Tongue (tissue), 2 donors: ENCODE measurements around the gene CD320. TPM values are rescaled to one million over a fixed set of nuclear protein-coding genes. Genes with fewer than 3 reads are reported as not detected.
"Not testable (repeated sequence)": the region's sequence is repeated elsewhere in the genome, so short reads cannot be mapped to it uniquely, and the experiment has no call there.

Experiments
- DNase-seq: peaks from one replicate; pipeline ENCODE4 v3.0.0-alpha.2; 2015
- total RNA-seq: library from RNA; depleted of rRNA; stranded (reverse); fragments of >200 nt; gene quantifications from one replicate; pipeline ENCODE4 v1.2.3, GENCODE V29; 2014

The CD320 gene
- total RNA-seq, 1 donor from 2014 or later: 16.4 TPM

DNA sequence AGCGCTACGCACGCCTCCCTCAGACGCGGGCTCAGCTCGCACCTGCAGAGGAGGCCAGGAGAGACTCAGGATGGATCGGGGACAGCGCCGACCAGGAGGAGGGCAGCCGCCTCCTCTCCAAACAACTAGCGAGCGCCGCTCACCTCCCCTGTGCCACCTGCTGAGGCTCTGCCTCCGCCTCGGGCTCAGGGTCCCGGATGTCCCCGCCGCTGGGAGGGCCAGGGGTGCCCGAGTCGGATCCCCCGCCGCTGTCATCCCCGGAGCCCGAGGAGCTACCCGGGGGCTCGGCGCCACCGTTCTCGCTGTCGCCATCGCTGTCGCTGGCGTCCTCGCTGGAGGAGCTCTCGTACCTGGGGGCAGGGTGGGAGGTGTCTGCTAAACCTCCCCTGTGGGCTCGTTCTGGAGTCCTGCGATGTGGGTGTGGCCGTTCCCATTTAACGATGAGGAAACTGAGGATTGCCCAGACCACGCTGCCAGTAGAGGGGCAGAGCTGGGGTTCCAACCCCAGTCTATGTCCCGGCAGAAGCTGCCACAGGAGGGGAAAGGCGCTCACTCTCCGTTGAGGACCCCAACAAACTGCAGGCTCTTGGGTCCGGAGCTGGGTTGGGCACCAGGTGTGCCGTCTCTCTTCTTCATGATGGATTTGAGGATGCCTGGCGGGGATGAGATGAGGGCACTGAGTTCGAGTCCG lies 25.8 kb upstream of the CD320 start:
- DNase-seq: no peak

DNA sequence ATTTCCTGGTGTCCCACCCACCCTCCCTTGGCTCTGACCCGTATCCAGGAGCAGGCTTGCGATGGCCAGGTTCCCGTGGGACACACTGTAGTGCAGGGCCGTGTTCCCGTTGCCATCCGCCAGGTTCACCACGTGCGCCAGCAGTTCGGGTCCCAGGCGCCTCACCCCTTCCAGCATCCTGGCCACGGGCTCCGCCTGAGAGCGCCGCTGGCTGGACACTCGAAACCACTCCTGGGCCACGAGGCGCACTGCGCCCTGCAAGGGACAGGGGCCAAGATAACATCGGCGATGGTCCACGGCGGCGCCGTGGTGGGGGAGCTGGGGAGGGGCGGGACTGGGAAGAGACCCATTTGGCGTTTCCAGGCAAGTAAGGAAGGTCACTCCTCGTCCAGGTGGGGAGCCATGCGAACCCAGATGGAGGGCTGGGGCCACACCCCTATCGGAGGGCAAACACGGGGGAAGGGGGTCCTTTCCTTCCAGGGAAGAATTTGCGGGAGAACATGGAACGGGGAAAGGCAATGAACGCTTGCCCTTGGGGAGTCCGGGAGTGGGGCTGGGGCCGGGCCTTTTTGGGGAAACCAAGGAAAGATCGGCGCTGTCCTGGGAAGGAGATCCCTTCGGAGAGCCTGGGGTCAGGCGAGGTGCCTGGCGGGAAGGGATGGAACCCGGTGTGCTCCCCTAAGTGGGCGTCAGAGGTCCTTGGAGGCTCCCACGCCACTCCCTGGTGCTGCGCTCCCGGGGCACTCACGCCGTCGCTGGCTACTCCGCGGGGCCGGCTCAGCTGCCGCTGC lies 25.0 kb upstream of the CD320 start:
- DNase-seq: no peak

DNA sequence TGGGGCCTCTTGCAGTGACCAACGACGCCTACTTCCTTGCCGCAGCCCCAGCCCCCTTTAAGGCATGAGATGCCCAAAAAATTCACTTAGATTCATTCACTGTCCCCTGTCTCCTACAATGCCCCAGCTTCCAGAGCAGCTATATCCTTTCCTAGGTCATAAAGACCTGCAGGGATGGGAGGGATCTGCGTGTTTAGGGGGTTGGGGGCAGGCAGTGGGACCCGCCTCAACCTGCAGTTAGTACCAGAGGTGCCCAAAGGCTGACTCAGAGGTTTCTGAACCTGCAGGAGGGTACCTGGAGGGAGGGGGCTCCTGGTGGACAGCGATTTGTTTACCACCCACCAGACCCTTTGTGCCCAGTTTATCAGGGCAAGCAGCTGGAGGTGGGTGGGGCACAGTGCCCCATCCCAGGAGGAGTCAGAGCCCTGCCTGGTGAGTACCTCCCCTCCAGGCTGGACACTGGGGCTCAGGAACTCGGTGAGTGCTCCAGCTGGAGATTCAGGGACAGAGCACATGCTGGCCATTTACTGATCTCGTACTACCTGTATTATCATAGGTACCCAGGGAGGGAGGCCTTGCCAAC lies 23.2 kb upstream of the CD320 start:
- DNase-seq: no peak

DNA sequence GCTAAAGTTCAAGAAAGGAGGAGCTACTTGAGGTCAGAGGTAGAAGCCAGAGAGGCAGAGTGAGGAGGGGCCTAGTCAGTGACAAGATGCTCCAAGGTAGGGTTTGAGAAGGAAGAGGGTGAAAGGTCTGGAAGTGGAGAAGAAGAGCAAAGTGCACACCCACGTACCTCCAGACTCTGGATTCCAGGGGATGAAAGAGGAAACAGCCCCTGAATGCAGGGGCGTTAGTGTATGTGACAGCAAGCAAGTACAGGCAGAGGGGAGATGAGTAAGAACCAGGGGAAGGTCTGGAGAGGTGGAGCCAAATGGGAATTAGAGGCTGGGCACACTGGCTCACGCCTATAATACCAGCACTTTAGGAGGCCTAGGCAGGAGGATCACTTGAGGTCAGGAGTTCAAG lies 21.8 kb upstream of the CD320 start:
- no peak for DNase-seq

DNA sequence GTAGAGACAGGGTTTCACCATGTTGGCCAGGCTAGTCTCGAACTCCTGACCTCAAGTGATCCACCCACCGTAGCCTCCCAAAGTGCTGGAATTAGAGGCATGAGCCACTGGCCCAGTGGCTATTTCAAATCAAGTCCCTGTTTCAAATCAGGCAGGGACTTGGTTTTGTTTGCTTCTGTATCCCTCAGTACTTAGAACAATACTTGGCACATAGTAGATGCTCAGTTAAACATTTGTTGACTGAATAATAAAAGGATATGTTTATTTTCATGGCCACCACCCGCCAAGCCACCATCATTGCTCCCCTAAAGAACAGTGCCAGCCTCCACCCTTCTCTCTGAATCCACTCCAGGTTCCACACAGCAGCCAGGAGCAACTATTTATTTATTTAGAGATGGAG lies 17.3 kb upstream of the CD320 start:
- no peak for DNase-seq

DNA sequence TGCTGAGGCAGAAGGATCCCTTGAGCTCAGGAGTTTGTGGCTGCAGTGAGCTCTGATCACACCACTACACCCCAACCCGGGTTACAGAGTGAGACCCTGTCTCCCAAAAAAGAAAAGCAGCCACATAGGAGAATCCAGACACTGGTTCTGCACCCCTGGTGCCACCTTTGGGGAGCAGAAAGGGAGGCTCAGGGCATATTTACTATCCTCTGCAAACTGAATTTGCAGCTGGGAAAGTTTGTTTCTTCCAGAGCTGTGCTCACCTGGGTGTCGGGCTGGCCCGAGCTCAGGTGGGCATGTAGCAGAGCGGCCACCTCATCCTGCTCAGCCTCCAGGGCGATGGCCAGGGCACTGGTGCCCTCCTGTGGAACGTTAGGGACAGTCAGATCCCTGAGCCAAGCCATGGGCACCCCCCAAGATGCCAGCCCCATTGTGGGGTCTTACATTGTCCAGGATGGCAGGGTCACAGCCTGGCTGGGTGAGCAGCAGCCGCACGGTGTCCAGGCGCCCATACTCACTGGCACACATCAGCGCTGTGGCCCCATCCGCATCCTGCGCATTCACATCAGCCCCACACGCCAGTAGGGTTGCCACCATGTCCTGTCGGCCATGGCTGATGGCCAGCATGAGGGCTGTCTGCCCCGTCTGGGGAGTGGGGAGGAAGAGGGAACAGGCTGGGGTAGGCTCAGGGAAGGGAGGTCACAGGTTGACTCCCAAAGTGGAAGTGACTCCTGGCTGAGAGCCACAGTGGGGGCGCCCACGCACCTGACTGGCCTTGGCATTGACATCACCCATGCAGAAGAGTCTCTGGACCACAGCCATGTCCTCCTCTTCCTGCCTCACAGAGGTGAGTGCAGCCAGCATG lies 16.3 kb upstream of the CD320 start:
- DNase-seq: no peak

DNA sequence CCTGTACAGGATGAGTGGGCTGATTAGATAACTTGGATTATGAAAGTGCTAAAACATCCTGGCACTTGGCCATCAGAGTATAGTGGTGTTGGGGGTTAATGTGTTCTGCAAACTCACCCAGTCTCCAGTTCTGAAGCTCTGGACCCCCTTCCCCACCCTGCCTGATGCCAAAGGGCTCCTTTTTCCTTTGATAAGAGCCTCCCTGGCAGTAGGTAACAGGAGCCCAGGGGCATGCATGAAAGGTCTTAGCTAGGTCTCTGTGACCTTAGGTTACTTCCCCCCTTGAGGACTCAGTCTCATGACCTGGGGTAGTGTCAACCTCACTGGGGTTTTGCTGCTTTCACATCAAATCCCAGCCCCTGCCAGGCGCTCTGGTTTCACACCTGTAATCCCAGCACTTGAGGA lies 15.6 kb upstream of the CD320 start:
- DNase-seq: no peak

DNA sequence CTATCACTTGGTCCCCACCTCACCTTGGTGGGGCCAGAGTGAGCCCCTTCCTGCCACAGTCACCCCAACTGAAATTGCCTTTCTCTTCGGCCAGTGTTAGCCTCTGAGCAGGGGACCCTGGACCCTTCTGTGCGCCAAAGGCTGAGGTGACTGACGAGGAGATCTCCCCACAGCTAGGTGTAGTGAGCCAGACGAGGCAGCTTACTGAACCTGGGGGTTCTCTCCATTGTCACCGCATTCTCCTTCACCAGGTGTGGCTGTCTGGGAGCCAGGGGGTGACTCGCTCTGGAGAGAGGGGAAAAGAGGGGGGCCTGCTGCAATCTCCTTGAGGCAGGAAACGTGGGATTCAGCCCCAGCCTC lies 14.5 kb upstream of the CD320 start:
- no peak for DNase-seq

DNA sequence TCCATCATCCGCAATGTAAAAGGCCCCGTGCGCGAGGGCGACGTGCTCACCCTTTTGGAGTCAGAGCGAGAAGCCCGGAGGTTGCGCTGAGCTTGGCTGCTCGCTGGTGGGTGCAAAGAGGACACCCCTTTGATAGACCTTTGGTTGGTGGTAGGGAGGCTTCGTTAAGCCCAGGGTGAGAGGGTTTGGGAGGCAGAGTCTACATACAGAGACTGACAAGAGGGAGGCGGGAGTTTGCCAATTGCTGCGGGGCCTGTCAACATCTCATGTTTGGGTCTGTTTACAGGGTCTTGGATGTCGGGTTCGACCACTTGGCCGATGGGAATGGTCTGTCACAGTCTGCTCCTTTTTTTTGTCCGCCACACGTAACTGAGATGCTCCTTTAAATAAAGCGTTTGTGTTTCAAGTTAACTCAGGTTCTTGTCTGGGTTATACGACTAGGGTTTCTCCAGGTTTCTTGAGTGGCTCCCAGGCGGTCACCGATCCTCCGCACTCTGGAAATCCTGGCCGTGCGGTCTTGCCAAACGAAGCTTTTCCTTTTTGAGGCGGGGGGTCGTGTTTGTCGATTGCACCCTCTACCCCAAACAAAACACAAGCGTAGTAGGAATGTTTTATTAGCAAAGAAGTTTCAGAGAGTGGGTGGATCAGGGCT lies 14.0 kb upstream of the CD320 start:
- no peak for DNase-seq

DNA sequence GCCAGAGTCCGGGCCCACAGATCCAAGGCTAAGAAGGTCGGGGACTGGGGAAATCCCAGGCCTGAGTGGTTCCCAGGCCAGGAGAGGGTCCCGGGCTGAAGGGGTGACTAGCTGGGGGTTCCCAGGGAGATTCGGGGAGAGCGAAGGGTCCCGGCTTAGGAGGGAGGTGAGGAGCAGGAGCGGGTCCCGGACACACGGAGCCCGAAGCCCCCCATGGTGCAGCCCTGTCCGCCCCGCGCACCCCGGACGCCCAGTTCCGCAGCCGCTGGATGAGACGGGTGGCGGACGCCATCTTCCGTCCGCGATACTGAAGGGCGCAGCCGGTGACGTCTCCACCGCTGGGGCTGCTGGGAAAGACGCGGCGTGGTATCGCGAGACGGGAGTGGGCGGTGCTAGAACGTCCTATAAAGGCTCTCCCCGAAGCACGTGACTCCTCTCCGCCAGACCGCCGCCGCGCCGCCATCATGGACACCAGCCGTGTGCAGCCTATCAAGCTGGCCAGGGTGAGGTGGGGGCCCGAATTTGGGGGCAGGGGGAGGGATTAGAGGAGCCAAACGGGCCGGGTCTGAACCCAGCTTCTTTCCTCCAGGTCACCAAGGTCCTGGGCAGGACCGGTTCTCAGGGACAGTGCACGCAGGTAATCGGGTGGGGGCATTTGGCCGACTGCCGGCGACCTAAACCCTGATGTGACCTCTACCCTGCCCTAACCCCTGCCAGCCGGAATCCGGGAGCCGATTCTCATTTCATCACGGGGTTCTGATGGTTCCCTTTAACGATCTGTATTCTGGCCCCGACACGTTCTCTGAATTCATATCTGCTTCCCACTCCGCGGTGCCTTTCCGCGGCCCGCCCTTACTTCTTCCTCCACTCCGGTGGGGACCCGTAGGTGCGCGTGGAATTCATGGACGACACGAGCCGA lies 13.2 kb upstream of the CD320 start, which contains the start of the genes NDUFA7 and RPS28:
Gene NDUFA7 (minus strand): TSS at position 309 of the 919 bp plus-strand sequence. CDS start 17 bp downstream, at position 292.
Gene RPS28 (plus strand): TSS at position 430 of the 919 bp plus-strand sequence. CDS start 35 bp downstream, at position 465.
- DNase-seq: peak; percentile 99

DNA sequence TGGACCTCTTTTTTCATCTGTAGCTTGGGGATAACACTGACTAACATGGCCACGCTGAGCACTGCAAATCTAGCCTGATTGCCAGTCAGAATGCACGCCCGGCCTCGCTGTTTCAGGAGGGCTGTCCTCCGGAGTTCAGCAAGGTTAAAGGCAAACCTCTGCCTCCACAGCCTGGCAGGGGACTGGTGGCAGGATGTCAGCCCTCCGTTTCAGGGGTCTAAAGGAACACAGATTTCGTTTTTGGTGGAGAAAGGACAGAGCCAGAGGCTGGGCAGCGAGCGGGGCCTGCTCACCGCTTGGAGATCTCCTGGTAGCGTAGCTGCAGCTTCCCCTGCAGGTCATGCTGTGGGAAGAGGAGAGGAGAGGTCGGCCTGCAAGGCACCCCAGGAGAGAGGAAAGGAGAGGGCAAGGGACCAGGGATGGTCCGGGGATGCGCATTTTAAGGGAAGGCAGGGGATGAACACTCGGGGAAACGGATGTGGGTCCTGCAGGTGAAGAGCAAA lies 12.5 kb upstream of the CD320 start:
- DNase-seq: no peak

DNA sequence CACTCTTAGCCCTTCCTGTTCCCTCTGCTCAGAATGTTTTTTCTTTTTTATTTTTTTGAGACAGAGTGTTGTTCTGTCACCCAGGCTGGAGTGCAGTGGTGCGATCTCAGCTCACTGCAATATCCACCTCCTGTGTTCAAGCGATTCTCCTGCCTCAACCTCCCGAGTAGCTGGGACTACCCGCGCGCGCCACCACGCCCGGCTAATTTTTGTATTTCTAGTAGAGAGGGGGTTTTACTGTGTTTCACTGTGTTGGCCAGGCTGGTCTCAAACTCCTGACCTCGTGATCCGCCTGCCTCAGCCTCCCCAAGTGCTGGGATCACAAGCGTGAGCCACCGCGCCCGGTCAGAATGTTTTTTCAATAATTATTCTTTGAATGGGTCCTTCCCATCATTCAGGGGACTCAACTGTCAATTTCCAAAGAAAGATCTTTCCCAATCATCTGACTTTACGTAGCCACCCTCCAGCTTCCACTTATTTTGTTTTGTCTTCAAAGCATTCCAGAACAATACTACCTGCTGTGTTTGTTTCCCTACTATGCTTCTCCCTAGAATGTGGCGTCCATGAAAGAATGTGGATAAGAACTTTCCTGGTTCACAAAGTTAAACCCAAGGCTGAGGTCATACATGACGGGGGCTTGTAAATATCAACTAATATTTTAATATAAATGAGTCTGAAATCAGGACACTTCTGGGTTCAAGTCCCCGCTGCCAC lies 11.8 kb upstream of the CD320 start:
- no peak for DNase-seq

DNA sequence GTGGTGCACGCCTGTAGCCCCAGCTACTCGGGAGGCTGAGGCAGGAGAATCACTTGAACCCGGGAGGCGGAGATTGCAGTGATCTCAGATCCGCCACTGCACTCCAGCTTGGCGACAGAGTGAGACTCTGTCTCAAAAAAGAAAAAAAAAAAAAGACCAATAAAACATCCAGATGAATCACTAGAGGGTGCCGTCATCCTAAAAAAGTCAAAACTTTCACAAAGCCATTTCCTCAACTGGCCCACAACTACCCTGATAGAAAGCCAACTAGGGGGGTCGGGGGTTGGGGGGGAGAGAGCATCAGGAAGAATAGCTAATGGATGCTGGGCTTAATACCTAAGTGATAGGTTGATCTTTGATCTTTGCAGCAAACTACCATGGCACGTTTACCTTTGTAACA lies 10.7 kb upstream of the CD320 start:
- not testable (repeated sequence) for DNase-seq

DNA sequence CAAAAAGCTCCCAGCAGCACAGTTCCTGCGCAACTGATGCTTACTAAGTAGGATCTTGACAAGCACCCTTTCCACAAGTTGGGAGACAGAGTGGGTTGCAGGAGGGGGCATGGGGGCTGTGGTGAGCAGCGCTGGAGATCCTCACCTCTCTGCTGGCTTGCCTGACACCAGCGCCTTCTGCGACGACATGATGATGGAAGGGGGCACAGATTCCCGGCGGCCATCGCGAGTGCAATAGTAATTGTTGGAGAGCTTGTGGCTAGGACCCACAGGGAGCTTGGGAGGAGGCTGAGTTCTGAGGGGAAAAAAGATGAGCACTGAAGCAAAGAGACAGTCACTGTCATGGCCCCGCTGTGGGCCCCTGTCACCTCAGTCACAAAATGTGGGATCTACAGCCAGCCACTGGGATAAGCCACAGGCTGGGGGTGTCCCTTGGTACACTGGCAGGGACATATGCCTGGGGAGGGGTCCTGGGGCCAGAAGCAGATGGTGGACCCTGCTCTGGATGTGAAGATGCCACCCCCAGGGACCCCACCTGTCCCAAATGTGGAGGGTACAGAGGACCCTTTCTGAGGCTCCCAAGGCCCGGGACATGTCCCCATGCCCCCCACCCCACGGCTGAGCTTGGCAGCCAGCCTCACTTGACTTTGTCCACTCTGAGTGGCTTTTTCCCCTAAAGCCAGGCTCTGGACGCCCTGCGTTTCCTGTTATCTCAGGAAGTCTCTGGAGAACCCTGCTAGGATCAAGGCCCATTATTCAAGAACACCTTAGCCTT lies 8.4 kb upstream of the CD320 start:
- DNase-seq: no peak

DNA sequence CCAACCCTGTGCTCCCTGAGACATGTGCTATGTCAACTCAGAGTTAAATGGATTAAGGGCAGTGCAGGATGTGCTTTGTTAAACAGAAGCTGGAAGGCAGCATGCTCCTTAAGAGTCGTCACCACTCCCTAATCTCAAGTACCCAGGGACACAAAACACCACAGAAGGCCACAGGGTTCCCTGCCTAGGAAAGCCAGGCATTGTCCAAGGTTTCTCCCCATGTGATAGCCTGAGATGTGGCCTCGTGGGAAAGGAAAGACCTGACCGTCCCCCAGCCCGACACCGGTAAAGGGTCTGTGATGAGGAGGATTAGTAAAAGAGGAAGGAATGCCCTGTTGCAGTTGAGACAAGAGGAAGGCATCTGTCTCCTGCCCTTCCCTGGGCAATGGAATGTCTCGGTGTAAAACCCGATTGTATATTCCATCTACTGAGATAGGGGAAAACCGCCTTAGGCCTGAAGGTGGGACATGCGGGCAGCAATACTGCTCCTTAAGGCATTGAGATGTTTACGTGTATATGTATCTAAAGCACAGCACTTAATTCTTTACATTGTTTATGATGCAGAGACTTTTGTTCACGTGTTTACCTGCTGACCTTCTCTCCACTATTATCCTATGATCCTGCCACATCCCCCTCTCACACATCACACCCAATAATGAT lies 7.0 kb upstream of the CD320 start:
- not testable (repeated sequence) for DNase-seq

DNA sequence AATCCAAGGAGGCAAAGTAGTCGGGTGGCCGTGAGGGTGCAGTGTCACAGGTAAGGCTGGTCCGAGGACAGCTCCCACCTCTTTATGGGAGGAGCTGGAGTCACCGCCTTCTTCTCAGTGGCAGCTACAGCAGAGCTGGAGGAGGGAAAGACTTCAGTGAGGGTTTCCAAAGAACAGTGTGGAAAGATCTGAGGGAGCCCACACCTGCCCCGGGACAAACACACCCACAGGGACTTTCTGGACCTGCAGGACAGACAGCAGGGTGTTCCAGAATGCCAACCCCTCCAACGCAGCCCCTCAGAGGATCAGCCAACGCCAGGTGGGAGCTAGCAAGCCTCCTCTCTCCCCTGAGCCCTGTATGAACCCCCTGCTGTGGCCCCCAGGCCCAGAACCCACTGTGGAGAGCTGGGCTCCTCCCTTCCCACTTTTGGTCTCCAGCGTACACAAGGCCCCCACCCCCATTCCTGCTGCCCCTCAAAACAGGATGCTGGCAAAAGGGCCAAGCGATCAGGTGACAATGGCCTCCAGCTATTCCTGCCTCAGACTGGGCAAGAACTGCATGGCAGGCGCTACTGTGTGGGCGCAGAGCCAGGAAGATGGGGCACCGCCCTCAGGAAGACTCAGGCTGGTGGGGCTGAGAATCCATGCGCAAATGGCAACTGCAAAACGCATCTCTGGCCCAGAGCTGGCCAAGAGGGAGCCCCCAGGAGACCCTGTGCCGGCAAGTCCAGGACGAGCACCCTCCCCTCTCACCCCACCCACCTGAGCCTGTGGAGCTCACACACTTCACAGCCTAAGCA lies 3.5 kb upstream of the CD320 start:
- peak; percentile 39 for DNase-seq

DNA sequence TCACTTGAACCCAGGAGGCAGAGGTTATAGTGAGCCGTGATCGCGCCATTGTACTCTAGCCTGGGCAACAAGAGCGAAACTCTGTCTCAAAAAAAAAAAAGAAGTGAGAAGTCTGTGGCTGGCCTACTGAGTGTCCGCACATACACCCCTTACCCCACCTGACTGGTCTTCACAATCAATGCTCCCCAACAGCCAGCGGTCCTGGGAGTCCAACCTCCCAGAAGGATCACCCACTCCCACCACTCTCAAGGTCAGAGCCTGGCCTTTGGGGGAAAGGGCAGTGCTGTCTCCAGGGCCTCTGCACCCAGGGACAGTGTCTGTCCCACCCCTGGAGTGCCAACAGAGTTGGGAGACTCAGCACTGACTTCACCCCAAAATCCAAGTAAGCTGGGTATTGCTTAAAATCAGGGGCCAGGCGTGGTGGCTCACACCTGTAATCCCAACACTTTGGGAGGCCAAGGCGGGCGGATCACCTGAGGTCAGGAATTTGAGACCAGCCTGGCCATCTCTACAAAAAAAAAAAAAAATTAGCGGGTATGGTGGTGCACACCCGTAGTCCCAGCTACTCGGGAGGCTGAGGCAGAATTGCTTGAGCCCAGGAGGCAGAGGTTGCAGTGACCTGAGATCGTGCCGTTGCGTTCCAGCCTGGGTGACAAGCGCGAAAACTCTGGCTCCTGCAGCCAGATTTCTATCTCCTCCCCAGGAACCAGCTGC lies 2.3 kb upstream of the CD320 start:
- DNase-seq: no peak
